ENCODE results near the gene PCLO.
"Not testable (repeated sequence)": the region's sequence is repeated elsewhere in the genome, so short reads cannot be mapped to it uniquely, and the experiment has no call there.

The PCLO gene

DNA sequence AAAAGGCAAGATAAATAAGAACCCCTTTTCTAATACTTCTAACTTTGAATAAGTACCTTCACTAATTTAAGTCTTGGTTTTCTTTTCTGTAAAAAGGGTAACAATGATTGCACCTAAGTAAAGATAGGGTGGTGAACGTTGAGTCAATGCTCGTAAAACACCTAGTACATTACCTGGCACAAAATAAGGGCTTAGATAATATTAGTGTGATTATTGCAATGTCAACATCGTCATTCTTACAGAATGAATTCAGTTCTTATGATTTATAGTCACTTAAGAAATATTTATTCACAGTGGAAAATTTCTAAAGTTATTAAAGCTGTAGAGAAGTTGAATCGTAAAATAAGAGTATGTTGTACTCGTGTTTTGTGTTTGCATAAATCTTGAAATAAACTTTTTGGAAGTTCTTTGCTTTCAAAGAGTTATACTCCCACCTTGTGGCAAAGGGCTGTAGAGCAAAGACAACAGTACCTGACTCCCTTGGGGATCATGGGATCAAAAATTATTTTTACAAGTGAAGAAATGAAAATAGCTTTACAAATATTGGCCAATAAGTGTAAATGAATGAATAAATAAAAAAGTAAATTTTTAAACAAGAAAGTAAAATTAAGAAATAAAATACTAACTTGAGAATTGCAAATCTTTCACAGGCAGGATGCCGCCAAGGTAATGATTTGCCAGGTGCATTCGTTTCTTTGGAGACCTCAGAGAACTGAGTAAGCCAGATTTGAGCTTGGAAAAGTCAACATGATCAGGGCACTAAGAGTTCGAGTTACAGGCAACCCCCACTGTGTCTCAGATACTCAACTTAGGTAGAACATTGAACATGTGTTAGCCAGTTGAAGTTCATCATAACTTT lies 433.3 kb downstream of the PCLO start:
- Histone ChIP-seq H3K36me3 (ENCODE audit: control insufficient read depth, insufficient read depth, low read length) (no peaks in the 10 kb centered on the region), H3K27me3 (replicated peaks; ENCODE audit: control insufficient read depth, insufficient read depth, low read length, poor library complexity, severe bottlenecking) (no peaks in the 10 kb centered on the region), H3K9me3 (ENCODE audit: control insufficient read depth, low read length) (no peaks in the 10 kb centered on the region), H3K27ac (ENCODE audit: insufficient read depth, low read length, poor library complexity, severe bottlenecking) (no peak overlapping the region), H3K4me3 (ENCODE audit: insufficient read depth, low read depth, low read length, poor library complexity, severe bottlenecking) (no peak overlapping the region), H3K4me1 (ENCODE audit: control insufficient read depth, insufficient read depth, low read length, poor library complexity, severe bottlenecking) (no peaks in the 10 kb centered on the region)
- no peak for DNase-seq

DNA sequence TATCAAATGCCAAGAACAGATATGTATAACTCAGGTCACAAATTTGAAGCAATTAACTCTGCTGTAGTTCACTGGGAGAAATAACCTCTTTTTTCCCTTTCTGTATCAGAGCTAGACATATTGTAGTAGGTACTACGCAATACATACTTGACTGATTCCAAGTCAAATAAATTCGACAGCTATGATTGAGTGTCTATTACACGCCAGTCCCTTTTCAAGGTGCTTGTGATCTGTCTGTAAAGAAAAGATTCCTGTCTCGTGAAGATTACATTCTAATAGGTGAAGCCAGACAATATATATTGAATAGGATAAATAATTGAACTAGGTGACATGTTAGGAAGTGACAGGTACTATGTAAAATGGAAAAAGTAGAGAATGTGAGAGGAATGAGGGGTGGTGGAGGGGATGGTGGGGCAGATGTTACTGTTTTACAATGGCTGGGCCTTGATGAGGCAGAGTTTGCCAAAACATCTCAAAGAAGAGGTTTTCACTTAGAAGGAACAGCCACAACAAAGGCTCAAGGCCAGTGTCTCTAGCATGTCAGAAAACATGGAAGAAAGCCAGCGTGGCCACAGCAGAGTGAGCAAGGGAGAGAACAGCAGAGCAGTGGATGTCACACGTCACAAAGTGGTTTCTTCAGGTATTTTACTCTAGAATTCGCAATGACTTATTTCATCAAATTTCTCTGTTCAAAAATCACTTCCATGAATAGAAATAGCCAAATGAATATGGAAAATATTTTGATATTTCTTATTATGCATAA lies 436.5 kb downstream of the PCLO start:
- Histone ChIP-seq H3K27me3 (replicated peaks; ENCODE audit: control insufficient read depth, insufficient read depth, low read length, poor library complexity, severe bottlenecking) (no peaks in the 10 kb centered on the region), H3K27ac (ENCODE audit: insufficient read depth, low read length, poor library complexity, severe bottlenecking) (no peak overlapping the region), H3K36me3 (ENCODE audit: control insufficient read depth, insufficient read depth, low read length) (no peaks in the 10 kb centered on the region), H3K9me3 (ENCODE audit: control insufficient read depth, low read length) (no peaks in the 10 kb centered on the region), H3K4me3 (ENCODE audit: insufficient read depth, low read depth, low read length, poor library complexity, severe bottlenecking) (no peak overlapping the region), H3K4me1 (ENCODE audit: control insufficient read depth, insufficient read depth, low read length, poor library complexity, severe bottlenecking) (no peaks in the 10 kb centered on the region)
- no peak for DNase-seq

DNA sequence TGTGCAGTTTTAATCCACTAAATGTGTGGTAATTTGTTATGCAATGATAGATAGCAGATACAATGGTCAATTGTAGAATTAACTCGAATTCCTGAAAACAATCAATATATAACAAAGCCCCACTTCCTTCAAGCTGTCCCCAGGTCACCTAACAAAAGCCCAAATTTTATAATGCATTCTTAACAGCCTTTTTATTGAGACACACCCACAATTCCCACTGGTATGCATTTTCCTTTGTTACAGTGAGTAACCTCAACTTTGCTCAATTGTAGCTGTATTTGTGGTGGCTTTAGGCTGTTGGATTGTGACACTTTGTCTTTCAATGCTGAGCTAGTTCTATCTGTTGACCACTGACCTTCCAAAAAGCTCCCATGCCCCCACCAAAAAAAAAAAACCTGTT lies 439.3 kb downstream of the PCLO start:
- Histone ChIP-seq H3K9me3 (ENCODE audit: control insufficient read depth, low read length) (no peaks in the 10 kb centered on the region), H3K4me3 (ENCODE audit: insufficient read depth, low read depth, low read length, poor library complexity, severe bottlenecking) (no peak overlapping the region), H3K36me3 (ENCODE audit: control insufficient read depth, insufficient read depth, low read length) (no peaks in the 10 kb centered on the region), H3K27ac (ENCODE audit: insufficient read depth, low read length, poor library complexity, severe bottlenecking) (no peak overlapping the region), H3K4me1 (ENCODE audit: control insufficient read depth, insufficient read depth, low read length, poor library complexity, severe bottlenecking) (no peaks in the 10 kb centered on the region), H3K27me3 (replicated peaks; ENCODE audit: control insufficient read depth, insufficient read depth, low read length, poor library complexity, severe bottlenecking) (no peaks in the 10 kb centered on the region)
- no peak for DNase-seq

DNA sequence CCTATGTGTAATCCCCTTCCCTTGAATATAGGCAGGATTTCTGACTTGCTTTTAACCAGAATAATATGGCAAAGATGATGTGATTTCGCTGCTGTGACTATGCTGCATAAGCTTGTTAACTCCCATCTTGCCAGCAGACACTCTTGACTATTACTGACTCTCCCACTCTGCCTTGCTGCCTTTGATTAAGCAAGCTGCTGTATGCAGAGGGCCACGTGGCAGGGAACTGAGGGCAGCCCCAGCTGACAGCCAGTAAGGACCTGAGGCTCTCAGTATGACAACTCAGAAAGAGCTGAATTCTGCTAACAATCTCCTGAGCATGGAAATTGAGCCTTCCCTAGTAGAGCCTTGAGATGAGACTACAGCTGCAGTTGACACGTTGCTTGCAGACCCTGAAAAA lies 439.7 kb downstream of the PCLO start:
- Histone ChIP-seq H3K27ac (ENCODE audit: insufficient read depth, low read length, poor library complexity, severe bottlenecking) (no peak overlapping the region), H3K27me3 (replicated peaks; ENCODE audit: control insufficient read depth, insufficient read depth, low read length, poor library complexity, severe bottlenecking) (no peaks in the 10 kb centered on the region), H3K4me1 (ENCODE audit: control insufficient read depth, insufficient read depth, low read length, poor library complexity, severe bottlenecking) (no peaks in the 10 kb centered on the region), H3K4me3 (ENCODE audit: insufficient read depth, low read depth, low read length, poor library complexity, severe bottlenecking) (no peak overlapping the region), H3K36me3 (ENCODE audit: control insufficient read depth, insufficient read depth, low read length) (no peaks in the 10 kb centered on the region), H3K9me3 (ENCODE audit: control insufficient read depth, low read length) (no peaks in the 10 kb centered on the region)
- DNase-seq, result no peak

DNA sequence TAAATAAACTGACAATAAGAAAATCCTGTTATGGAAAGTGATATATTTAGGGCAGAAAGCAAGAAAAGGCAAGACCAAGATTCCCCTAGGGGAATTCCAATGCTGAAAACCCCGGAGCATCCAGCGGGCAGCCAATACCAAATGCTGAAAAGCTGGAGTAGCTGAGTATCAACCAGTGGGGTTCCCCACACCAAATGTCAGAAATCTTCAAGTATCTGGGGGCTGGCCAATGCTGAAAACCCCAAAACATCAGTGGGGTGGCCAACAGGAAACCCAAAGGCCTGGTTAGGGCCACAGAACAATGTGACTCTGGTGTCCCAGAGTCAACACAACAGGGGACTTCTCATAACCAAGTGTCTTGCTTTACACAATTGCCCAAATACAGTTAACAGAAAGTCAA lies 447.3 kb downstream of the PCLO start:
- Histone ChIP-seq H3K4me3 (ENCODE audit: insufficient read depth, low read depth, low read length, poor library complexity, severe bottlenecking) (no peak overlapping the region), H3K36me3 (ENCODE audit: control insufficient read depth, insufficient read depth, low read length) (no peaks in the 10 kb centered on the region), H3K27ac (ENCODE audit: insufficient read depth, low read length, poor library complexity, severe bottlenecking) (no peak overlapping the region), H3K27me3 (replicated peaks; ENCODE audit: control insufficient read depth, insufficient read depth, low read length, poor library complexity, severe bottlenecking) (no peaks in the 10 kb centered on the region), H3K4me1 (ENCODE audit: control insufficient read depth, insufficient read depth, low read length, poor library complexity, severe bottlenecking) (no peaks in the 10 kb centered on the region), H3K9me3 (ENCODE audit: control insufficient read depth, low read length) (no peaks in the 10 kb centered on the region)
- DNase-seq, result no peak

DNA sequence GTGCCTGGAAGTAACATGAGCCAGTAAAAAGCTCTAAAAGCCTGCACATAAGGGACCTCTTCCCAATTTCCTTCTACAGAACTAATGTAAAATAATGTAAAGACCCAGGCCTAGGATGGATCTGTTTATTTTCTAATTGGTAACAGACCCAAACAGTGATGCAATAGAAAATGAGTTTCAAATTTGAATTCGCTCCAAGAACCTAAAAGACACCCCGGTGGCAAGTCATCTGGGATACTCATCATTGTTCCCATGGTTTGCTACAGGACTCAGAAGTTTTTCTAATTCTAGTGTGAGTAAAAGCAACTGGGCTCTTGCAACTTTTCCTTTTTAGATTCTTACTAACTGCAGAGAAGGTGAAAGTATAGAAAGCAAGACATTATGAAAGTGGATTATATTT lies 447.8 kb downstream of the PCLO start:
- Histone ChIP-seq H3K4me3 (ENCODE audit: insufficient read depth, low read depth, low read length, poor library complexity, severe bottlenecking) (no peak overlapping the region), H3K9me3 (ENCODE audit: control insufficient read depth, low read length) (no peaks in the 10 kb centered on the region), H3K36me3 (ENCODE audit: control insufficient read depth, insufficient read depth, low read length) (no peaks in the 10 kb centered on the region), H3K27me3 (replicated peaks; ENCODE audit: control insufficient read depth, insufficient read depth, low read length, poor library complexity, severe bottlenecking) (no peaks in the 10 kb centered on the region), H3K4me1 (ENCODE audit: control insufficient read depth, insufficient read depth, low read length, poor library complexity, severe bottlenecking) (no peaks in the 10 kb centered on the region), H3K27ac (ENCODE audit: insufficient read depth, low read length, poor library complexity, severe bottlenecking) (no peak overlapping the region)
- DNase-seq, result no peak

DNA sequence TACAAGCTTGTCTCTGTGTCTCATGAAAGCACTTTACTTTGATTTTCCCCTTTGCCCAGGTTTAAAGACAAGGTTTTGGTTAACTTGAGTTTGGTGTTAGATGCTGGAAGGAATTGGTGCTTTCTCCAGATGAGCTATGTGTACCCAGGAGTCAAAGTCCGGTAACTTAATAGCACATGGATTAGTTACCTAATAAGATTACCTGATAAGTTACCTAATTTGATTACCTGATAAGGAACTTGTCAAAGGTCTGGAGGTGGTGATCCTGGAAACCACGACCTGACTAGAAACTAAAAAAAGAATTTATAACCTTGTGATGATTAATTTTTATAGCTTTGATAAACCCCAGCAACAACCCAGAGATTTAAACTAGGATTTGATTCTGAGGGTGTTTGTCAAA lies 449.2 kb downstream of the PCLO start:
- no peaks in the 10 kb centered on the region for H3K4me1 ChIP-seq (ENCODE audit: control insufficient read depth, insufficient read depth, low read length, poor library complexity, severe bottlenecking)
- no peaks in the 10 kb centered on the region for H3K27me3 ChIP-seq (replicated peaks; ENCODE audit: control insufficient read depth, insufficient read depth, low read length, poor library complexity, severe bottlenecking)
- no peak overlapping the region for H3K4me3 ChIP-seq (ENCODE audit: insufficient read depth, low read depth, low read length, poor library complexity, severe bottlenecking)
- no peaks in the 10 kb centered on the region for H3K9me3 ChIP-seq (ENCODE audit: control insufficient read depth, low read length)
- no peak for DNase-seq
- H3K36me3 ChIP-seq (ENCODE audit: control insufficient read depth, insufficient read depth, low read length), result no peaks in the 10 kb centered on the region
- no peak overlapping the region for H3K27ac ChIP-seq (ENCODE audit: insufficient read depth, low read length, poor library complexity, severe bottlenecking)

DNA sequence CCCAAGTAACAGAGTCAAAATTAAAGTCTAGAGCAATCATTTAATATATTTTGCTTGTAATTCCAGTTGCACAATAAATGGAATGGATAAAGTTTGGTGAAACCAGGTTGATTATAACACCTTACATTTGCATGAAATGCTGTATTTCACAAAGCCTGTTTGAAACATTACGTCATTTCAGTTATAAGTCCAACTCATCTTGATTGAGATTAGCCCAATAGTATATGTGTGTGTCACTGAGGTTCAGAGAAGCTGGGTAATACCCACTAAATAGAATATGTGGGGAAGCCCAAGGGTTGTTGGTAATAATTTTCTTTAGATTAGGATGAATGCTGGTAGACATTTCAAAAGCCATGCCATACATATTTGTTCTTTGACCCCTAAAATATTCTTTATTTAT lies 456.3 kb downstream of the PCLO start:
- H3K9me3 ChIP-seq (ENCODE audit: control insufficient read depth, low read length); H3K27ac ChIP-seq (ENCODE audit: insufficient read depth, low read length, poor library complexity, severe bottlenecking); H3K4me3 ChIP-seq (ENCODE audit: insufficient read depth, low read depth, low read length, poor library complexity, severe bottlenecking); H3K4me1 ChIP-seq (ENCODE audit: control insufficient read depth, insufficient read depth, low read length, poor library complexity, severe bottlenecking); H3K27me3 ChIP-seq (replicated peaks; ENCODE audit: control insufficient read depth, insufficient read depth, low read length, poor library complexity, severe bottlenecking); H3K36me3 ChIP-seq (ENCODE audit: control insufficient read depth, insufficient read depth, low read length); DNase-seq: not testable (repeated sequence)

DNA sequence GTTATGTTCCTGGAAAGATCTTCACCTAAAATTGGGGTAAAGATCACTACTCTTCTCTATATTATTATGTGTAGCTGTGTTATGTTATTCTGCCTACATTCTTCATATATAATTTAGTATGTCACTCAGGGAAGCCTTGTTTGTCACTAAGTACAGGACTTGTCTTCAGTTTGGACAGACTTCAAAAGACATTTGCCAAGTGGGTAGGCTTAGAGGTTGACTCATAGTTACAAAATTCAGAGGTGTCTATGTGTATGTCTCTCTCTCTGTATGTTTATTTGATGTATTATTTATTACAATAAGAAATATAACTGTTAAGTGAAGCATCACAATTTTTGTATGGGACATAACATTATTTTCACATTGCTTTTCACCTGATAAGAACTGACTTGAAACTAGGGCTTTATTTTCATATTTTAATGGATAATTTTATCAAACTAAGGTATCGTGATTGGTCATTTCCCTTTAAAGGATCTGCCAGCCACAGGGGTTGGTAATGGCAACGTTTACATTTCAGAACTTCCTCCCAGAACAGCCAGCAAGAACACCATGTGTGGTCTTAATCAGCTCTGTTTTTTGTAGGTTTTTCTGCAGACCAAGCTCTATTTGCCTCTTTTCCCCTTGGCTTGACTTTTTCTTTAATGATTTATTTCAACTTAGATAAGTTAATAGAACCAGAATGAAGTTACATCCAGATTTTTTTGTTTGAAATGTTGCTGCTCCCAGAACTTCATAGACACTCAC lies 457.0 kb downstream of the PCLO start:
- DNase-seq, result no peak
- Histone ChIP-seq H3K4me3 (ENCODE audit: insufficient read depth, low read depth, low read length, poor library complexity, severe bottlenecking) (no peak overlapping the region), H3K9me3 (ENCODE audit: control insufficient read depth, low read length) (no peaks in the 10 kb centered on the region), H3K36me3 (ENCODE audit: control insufficient read depth, insufficient read depth, low read length) (no peaks in the 10 kb centered on the region), H3K4me1 (ENCODE audit: control insufficient read depth, insufficient read depth, low read length, poor library complexity, severe bottlenecking) (no peaks in the 10 kb centered on the region), H3K27me3 (replicated peaks; ENCODE audit: control insufficient read depth, insufficient read depth, low read length, poor library complexity, severe bottlenecking) (no peaks in the 10 kb centered on the region), H3K27ac (ENCODE audit: insufficient read depth, low read length, poor library complexity, severe bottlenecking) (no peak overlapping the region)

DNA sequence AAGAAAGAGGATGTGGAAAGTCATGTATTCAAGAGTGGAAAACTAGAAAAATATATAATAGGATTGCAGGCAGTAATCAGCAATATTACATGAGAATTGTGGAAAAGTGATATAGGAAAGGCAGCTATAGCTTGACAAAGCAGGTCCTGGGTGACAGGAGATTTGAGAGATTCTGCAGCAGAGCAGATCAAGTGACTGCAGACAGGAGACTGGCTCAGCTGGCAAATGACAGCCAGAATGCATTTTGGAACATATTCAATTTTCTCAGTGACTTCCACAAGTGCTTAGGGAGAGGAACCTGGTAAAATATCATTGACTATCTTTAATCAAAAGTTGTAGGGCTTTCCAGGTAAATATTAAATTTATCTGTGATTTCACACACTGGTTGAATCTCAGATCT lies 458.6 kb downstream of the PCLO start:
- no peak for DNase-seq
- Histone ChIP-seq H3K27me3 (replicated peaks; ENCODE audit: control insufficient read depth, insufficient read depth, low read length, poor library complexity, severe bottlenecking) (no peaks in the 10 kb centered on the region), H3K27ac (ENCODE audit: insufficient read depth, low read length, poor library complexity, severe bottlenecking) (no peak overlapping the region), H3K9me3 (ENCODE audit: control insufficient read depth, low read length) (no peaks in the 10 kb centered on the region), H3K4me3 (ENCODE audit: insufficient read depth, low read depth, low read length, poor library complexity, severe bottlenecking) (no peak overlapping the region), H3K36me3 (ENCODE audit: control insufficient read depth, insufficient read depth, low read length) (no peaks in the 10 kb centered on the region), H3K4me1 (ENCODE audit: control insufficient read depth, insufficient read depth, low read length, poor library complexity, severe bottlenecking) (no peaks in the 10 kb centered on the region)
